Activated T-cell treated with anti-CD3 and anti-CD28 coated beads, Interleukin-2, amount 50 U/mL, for 72 hours (primary cell): Measurements from ENCODE around the gene RASL12. TPM values are rescaled to one million over a fixed set of nuclear protein-coding genes. Genes with fewer than 3 reads are reported as not detected.

ENCODE experiments used
- total RNA-seq, 2 donors: library from RNA; stranded (reverse); gene quantifications; one replicate each; pipeline ENCODE4 v1.2.3, GENCODE V29; 2022

Gene RASL12
- total RNA-seq, 2 donors from 2014 or later, result not detected

Other genes starting within 250 kb of the RASL12 start
- 10 to 100 TPM; 33.3 to 39.7 TPM for gene PIF1, start 242.3 kb downstream of the RASL12 start, total RNA-seq
- gene PLEKHO2, start 226.1 kb downstream of the RASL12 start, total RNA-seq, result 10 to 100 TPM; 14.3 to 15.3 TPM
- gene ANKDD1A, start 156.1 kb downstream of the RASL12 start, total RNA-seq, result 1 to 10 TPM; 7.2 to 8.4 TPM
- gene SPG21, start 78.1 kb downstream of the RASL12 start, total RNA-seq, result 10 to 100 TPM; 52.2 to 57.9 TPM
- 10 to 100 TPM; 12.9 to 18.2 TPM for gene MTFMT, start 38.4 kb downstream of the RASL12 start, total RNA-seq
- not detected for gene SLC51B, start 22.6 kb downstream of the RASL12 start, total RNA-seq
- not detected for gene KBTBD13, start 8.8 kb upstream of the RASL12 start, total RNA-seq
- gene UBAP1L, start 47.2 kb upstream of the RASL12 start, total RNA-seq, result 1 to 10 TPM; 5.2 to 6.3 TPM
- gene PDCD7, start 65.8 kb upstream of the RASL12 start, total RNA-seq, result 10 to 100 TPM; 47.4 to 49.0 TPM
- gene CLPX, start 117.4 kb upstream of the RASL12 start, total RNA-seq, result 10 to 100 TPM; 61.9 to 64.5 TPM
- under 1 TPM in 1 of 2 donors, not detected in 1; 0.05 TPM for gene CILP, start 143.5 kb upstream of the RASL12 start, total RNA-seq
- 10 to 100 TPM; 25.4 to 31.9 TPM for gene PARP16, start 218.9 kb upstream of the RASL12 start, total RNA-seq
- not detected for gene RNU5A-1, start 228.1 kb upstream of the RASL12 start, total RNA-seq
- not detected for gene RNU5B-1, start 236.7 kb upstream of the RASL12 start, total RNA-seq